ENCODE results near the gene UBE4A.
"Not testable (repeated sequence)": the region's sequence is repeated elsewhere in the genome, so short reads cannot be mapped to it uniquely, and the experiment has no call there.

Gene UBE4A

DNA sequence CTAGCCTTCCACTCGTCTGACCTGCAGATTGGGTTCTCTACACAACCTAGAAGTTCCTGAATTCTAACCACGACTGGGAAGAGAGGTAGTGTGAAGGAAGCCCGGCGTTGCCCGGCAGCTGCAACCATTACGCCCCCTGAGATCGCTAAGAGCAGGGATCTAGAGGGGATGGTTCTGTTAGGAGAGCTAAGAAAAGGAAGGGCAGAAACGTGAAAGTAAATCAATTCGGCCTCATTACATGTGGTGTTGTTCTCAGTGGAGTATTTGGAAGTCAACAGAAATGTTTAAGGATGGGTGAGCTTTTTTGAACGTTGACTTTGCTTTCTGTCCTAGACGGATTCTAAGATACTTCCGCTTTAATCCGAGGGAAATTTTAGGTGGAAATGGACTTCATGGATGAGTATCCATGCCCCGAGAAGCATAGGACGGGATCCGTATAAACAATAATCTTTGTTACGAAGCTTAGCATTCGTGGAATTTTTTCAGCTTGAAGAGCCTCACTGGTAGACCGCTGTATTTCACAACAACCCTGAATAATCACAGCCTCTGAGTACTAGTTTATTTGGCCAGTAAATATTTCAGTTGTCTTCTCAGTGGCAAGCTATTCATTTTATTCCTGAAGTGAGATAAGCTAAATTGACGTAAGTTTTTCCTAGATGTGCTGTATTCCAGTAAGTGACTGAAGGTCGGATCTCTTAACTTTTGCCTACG, 42.6 kb downstream of the UBE4A start:
- no peak for DNase-seq

DNA sequence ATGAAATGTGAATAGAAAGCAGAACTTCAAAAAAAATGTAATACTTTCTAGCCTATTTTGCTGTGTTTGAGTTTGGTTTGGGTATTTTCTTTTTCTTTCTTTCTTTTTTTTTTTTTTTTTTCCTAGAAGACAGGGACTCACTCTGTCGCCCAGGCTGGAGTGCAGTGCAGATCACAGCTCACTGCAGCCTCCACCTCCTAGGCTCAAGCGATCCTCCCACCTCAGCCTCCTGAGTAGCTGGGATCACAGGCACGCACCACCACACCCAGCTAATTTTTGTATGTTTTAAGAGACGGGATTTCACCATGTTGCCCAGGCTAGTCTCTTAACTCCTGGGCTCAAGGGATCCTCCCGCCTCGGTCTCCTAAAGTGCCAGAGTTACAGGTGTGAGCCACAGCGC, 43.2 kb downstream of the UBE4A start:
- not testable (repeated sequence) for DNase-seq

DNA sequence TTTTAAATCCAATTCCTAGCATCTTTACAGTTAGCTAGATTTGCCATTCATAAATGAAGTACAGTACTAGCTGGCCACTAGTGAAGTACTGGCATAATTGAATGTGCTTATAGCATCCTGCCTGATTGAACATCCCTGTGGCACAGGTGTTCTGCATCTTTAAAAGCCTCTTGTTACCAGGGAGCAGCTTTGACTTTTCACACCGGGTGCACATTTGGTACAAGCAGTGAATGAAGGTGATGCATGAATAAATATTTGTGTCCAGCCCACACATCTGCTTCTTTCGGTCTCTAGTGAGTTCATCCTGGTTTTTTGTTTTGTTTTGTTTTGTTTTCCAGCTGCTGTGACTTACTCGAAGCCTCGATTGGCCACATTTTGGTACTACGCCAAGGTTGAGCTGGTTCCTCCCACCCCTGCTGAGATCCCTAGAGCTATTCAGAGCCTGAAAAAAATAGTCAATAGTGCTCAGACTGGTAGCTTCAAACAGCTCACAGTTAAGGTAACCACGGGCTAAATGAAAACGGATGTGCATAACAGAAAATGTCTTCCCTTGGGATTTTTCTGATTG, 47.3 kb downstream of the UBE4A start:
- DNase-seq, result no peak

DNA sequence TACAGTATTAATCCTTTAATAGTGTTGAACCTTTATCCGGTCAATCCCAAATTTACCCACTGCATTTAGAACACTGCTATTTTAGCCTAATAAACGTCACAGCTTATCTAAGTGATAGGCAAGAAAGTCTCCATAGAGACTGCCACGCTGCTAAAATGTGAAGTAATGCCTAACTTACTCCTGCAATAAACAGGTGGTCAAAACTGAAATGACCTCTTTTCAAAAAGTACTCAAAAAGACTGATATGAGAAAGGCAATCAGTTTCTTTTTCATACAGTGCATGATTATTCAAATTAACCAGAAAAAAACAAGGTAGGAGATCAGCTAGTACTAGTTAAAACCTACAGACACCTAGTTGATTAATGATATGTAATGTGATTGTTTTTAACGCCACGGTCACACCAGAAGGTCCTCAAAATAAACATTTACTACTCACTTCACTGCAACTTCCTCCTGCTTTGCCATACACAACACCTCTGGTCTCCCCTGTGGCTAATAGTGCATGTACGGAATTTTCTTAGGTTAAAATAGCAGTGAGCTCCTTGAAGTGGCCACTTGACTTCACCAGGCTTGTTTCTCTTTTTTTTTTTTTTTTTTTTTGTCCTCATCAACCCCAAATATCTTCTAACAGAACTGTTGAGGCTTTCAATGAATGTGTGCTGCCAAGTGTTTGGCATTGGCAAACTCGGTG, 50.8 kb downstream of the UBE4A start:
- DNase-seq, result no peak

DNA sequence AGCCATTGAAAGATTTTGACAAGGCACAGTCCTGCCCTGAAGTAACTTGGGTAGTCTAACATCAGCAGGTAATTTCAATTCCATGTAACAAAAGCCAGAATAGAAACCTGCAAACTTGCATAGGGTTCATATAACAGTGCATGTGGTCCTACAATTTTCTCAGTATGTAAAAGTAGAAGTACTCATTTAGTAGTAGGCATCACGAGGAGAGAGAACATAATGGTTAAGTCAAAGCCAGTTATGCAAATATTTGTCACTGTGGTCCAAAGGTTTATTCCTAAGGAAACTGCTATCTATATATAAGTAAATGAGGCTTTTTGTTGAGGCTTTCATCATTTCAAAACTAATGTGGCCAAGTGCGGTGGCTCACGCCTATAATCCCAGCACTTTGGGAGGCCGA, 52.1 kb downstream of the UBE4A start:
- no peak for DNase-seq

DNA sequence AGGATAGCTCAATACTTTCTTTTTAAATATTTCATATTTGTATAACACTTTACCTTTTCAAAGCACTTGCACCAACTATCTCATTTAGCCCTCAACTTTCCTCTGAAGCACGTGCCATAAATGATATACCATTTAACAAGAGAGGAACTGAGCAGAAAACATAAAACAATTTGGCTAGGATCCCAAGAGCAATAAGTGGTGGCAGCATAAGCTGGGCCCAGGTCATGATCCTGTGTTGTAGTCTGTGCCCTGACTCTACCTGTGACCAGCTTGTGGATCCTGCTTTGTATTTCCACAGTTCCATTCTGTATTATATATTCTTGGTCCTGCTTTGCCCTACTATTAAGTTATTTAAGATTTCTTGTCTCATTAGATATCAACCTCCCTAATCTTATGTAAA, 53.5 kb downstream of the UBE4A start:
- no peak for DNase-seq

DNA sequence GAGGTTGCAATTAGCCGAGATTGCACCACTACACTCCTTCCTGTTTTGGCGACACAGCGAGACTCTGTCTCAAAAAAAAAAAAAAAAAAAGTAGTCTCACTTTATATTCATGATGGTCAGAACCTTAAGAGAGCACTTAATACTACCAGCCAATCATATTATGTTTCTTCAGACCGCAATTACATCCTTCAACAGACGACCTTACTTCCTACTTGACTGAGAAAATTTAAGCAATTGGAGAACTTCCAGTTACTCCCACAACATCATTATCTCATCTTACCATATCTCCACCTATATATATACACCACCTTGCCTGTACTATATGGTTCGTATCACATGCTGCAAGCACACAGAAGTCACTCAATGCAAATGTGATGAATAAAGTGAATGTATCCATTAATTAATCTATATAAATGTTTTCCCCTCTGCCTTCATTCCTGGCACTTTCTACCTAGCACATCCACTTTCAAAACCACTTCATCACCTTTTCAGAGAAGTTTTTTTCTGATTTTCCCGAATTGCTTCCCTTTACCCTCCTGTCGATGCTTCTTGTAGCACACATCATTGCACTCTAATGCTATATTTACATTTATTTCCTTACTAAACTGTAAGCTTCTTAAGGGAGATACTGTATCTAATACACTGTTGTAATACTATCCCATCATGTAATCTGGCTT, 55.8 kb downstream of the UBE4A start:
- DNase-seq, result peak in 1 of 5 donors; percentile 5

DNA sequence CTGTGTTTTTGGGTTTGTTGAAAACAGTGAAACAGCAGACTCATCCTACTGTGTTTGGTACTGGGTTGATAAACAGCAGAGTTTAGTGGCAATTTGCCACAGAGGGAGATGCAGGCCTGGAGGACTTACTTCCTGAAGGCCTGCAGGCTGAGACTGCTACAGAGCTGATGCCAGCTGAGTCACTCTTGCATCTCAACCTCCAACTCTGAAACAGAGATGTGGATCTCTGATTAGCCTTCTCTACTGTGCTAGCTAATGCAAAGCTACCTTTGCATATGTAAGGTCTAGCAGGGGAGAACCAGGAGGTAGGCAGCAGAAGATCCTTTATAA, 56.3 kb downstream of the UBE4A start:
- peak in 1 of 5 donors; percentile 75 for DNase-seq

DNA sequence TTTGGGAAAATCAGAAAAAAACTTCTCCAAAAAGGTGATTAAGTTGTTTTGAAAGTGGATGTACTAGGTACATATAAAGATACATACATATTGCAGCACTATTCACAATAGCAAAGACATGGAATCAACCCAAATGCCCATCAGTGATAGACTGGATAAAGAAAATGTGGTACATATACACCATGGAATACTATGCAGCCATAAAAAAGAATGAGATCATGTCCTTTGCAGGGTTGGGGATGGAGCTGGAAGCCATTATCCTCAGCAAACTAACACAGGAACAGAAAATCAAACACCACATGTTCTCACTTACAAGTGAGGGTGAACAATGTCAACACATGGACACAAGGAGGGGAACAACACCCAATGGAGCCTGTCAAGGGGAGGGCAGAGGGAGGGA, 57.5 kb downstream of the UBE4A start:
- DNase-seq, result not testable (repeated sequence)

DNA sequence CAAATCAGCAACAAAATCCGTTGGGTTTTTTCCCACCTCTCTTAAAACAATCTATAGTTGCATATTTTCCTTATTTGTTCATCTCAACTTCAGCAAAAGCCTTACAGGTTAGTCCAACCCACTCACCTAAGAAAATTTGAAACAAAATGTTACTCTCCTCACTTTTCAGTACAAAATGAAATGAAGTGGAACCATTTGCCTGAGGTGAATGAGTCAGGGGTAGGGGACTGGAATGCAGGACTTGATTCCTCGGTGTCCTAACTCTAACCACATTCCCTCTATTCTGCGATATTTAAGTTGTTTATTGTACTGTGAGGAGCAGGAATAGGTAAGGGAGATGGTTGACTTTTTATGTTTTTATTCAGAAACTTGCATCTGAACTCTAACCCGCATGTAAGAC, 58.4 kb downstream of the UBE4A start:
- DNase-seq, result no peak

DNA sequence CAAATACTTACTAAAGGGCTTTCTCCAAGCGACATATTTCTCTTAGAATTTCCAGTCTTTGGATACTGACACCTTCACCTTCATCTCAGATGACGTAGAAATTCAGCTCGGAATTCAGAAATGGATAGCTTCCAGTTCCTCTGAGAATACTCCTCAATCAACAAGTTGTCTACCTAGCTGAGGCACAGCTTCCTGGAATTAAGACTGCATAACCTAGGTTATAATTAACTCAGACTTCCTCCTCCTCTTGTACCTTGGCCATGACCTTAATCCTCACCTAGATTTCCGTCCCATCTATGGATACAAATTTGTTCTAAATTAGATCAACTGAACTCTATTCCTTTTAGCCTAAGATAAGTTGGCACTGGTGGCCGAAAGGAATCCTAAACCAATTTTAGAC, 59.4 kb downstream of the UBE4A start:
- no peak for DNase-seq

DNA sequence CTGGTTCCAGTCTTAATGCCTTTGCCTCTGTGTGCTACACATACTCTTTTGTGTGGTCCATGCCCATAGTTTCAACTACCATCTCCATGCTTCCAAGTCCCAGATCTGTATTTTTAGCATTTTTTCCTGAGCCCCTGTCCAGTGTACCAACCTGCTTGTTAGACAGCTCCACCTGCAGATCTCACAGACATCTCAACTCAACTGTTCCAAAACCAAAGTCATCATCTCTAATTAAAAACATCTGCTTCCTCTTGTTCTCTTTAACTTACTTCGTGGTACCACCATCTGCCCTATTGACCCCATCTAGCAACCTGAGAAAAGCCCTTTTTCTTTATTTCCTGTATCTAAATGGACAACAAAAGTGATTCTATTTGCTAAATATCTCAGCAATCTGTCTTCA, 68.3 kb downstream of the UBE4A start:
- no peak for DNase-seq

DNA sequence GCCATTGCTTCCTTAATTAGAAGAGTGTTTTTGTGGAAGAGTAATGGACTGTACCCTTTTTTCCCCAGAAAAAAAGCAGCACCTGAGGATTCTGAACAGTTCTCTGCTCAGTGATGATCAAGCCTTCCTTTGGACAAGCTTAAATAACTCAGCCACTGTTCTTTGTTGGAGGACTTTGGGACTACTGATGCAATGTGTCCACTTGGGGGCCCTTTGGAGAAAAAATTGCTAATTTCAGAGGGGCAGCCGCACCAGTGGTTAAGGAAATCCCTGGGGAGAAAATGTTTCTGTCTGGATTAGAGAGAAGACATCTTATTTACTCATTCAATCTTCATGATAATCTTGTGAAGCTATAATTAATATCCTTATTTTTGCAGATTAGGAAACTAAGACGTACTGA, 71.6 kb downstream of the UBE4A start:
- no peak for DNase-seq

DNA sequence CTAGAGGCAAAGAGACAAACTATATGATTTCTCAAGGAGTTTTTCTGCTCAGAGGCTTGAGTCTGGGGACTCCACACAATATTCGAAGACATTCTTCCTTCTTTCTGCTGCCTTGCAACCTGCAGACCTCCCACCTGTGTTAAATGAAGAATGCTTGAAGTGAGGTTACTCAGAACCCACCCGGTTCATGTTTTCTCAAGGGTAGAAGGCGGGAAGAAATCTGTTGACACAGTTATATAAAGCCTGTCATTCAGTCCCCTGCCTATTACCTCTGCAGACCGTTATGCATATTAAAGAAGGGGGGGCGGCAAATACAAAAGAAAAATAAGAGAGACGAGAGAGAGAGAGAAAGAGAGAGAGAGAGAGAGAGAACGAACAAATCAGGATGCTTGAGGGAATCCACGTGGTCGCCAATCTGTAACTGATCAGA, 74.7 kb downstream of the UBE4A start:
- peak in 1 of 5 donors; percentile 60 for DNase-seq

DNA sequence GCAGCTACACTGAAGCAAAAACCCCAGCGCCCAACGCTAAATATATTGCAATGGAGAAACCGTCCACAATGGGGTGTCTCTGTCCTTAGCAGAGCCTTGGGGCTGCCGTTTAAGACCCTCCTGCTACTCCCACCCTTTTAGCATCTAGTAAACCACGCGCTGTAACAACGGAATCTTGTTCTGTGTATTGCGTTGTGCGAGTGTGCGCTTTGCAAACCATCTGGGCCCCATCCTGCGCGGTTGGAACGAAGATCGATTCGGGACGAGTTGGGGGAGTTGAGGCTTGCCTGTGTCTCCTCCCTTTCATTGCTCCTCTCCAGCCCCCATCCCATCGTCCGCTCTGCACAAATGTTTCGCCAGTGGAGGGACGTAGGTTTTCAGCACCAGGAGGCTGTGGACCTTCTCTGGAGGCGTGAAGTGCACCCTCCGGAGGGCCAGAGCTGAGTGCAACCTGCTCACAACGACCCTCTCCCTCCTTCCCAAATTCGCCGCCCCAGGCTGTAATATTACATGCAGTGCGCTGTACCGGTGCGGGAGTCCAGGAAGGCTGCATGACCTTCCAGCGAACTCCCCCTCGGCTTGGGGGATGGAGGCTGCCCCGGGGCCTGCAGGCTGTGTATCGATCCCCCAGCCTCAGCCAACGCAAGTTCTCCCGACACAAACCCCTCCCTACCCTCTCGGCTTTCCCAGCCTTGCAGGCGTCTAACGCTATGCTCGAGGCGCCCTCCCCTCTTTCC, 75.3 kb downstream of the UBE4A start:
- DNase-seq, result peak in 4 of 5 donors; percentile 11 to 40 (median 30)

DNA sequence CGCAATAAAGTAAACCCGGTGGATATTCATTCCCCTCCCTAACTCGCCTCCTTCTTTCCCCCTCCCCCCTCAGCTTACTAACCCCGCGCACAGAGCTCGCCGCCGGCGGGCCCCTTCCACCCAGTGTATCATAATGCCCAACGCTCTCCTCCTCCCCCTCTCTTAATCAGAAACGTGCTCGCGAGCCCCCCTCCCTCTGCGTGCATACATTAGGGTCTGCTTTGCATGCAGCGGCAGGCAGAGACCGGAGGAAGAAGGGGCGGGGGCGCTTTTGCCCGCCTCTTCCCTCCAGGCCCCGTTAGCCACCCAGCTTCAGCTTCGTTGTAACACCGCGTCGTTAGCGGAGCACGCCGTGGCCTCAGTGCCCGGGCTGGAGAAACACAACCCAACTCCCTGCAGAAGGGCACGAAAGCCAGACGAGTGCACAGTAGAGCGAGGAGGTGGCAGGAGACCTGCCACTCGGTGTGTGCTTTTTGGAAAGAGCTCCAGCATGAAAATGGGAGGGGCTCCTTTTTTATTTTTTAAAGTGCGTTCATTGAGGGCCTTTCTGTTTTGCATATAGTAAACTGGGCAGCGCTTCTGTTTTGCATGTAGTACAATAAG, 76.0 kb downstream of the UBE4A start:
- DNase-seq, result peak; percentile 38 to 74 (median 50)

DNA sequence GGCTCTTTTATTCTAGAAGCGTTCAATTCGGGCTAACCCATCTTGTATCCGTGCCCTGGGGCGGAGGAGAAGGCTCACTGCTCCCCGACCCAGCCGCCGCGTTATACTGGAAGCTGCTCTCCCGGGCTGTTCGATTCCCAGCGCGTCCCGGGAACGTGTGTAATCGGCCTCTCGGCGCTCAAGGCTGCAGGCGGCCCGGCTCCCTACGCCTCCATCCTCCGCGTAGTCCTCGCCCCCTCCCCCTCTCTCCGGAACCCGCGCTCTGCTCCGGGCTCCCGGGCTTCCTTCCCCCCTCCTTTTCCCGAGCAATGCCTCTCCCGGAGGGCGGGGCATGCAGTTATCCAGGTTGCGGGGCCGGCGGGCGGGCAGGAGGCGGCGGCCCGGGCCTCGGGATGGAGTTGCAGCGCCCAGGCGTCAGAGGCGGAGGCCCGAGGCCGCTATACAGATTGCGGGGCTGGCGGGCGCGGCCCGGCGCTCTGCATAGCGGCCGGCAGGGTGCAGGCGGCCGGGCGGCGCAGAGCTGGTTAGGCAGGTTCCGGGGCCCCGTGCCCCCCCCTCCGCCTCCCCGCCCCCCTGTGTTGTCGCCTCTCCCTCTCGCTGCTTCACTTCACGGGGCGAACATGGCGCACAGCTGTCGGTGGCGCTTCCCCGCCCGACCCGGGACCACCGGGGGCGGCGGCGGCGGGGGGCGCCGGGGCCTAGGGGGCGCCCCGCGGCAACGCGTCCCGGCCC, 76.7 kb downstream of the UBE4A start, which contains the start of gene KMT2A:
TSS of gene KMT2A (plus strand) at position 600 of the 732 bp plus-strand sequence. CDS start at position 621, 21 bp downstream.
- peak; percentile 83 to 94 (median 90) for DNase-seq

DNA sequence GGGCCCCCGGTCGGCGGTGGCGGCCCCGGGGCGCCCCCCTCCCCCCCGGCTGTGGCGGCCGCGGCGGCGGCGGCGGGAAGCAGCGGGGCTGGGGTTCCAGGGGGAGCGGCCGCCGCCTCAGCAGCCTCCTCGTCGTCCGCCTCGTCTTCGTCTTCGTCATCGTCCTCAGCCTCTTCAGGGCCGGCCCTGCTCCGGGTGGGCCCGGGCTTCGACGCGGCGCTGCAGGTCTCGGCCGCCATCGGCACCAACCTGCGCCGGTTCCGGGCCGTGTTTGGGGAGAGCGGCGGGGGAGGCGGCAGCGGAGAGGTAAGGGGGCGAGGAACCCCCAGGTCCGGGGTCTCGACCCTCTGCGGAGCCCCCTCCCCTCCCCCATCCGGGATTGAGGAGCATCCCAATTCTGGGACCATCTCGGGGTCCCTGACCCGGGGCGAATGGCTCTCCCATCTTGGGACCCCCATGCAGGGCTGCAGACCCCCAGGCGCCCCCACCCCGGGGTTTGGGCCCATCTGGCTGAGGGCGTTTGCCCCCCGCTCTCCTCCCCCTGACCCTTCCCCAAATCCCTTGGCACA, 77.3 kb downstream of the UBE4A start:
- DNase-seq, result peak; percentile 43 to 71 (median 55)

DNA sequence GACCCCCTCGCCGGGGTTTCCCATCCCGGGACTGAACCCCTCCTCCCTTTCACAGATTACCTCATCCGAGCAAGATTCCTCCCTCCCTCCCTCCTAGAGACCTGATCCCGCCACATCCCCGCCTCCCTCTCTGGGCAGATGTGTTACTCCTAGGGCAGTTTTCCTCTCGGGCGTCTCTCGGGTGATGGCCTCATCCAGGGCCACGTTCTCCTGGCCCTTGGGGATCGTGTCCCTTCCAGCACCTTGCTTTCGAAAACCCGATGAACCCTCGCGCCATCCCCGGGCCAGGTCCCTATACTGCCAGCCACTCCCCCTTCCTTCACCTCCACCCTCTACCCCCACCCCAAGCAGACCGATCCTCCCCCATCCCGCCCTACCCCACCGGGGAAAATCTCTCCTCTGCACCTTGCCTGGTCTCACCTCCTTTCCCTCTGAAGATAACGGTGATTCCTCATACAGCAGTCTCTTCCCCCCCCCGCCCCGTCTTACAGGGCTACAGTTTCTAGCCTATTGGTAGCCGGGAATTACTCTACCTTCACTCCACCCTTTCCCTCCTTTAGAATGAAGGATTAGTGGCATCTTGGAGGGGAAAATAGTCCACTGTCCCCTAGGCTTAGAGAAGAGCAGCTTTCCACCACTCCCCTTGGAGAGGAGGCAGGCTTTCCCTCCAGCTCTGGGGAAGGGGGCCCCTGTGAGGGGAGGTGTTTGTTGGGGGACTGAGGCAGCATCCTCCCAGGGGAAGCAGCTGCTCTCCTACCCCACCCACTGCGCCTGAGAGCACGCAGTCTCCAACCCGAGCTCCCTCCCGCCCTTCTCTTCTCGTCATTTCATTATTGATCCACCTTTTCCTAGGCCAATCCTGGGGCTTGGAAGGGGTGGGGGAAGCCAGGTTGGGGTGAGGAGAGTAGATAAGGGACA, 78.1 kb downstream of the UBE4A start:
- peak; percentile 41 to 57 (median 48) for DNase-seq

DNA sequence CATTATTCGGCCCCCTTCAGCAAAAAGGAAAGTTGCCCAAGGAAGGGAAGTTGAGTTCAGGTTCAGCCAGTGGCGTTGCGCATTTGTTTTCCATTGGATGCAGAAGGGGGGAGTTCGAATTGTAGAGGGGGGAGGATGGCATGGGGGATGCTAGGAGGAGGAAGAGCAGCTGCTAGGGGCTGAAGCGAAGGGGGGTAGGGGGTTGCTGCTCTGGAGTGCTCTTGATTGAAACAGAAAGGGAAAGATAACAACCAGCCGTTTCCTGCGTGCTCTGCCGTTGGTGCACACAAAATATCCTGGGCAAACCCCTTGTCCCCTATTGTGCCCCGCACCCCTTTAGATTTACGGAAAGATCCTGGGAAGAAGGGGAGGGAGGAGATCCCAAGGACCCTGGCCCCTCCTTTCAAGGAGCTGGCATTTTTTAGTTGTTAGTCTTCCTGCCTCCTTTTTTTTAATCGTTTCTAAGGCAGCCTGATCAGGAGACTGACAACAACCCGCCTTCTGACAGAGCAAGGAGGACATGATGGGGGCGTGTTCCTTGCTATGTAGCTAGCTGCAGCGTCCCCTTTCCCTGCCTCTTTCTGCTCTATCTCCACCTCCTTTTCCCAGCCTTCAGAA, 79.0 kb downstream of the UBE4A start:
- peak; percentile 30 to 61 (median 51) for DNase-seq

All from T-helper 1 cell (primary cell).